BE2C (cell line): ENCODE data around the gene SFMBT2.

Source experiments
- DNase-seq: peaks from one replicate; pipeline ENCODE4 v3.0.0-alpha.2; 2020
- H3K27me3 ChIP-seq: fragments of 250-450 bp; sonication (Bioruptor Pico); 2 replicates; pipeline ENCODE4 v1.5.1; 2020; ENCODE audit warnings: mild to moderate bottlenecking
- H3K36me3 ChIP-seq: fragments of 250-450 bp; sonication (Bioruptor Pico); 2 replicates; pipeline ENCODE4 v1.5.1; 2020; ENCODE audit warnings: mild to moderate bottlenecking
- H3K4me1 ChIP-seq: fragments of 250-450 bp; sonication (Bioruptor Pico); 2 replicates; pipeline ENCODE4 v1.5.1; 2020
- H3K4me3 ChIP-seq: 2 replicates; pipeline ENCODE4 v1.5.1; 2011; ENCODE audit warnings: low read depth, low read length
- H3K9me3 ChIP-seq: fragments of 250-450 bp; sonication (Bioruptor Pico); 2 replicates; pipeline ENCODE4 v1.5.1; 2020
- CTCF ChIP-seq: IDR thresholded peaks from 2 replicates; pipeline ENCODE4 v1.5.1; 2012; ENCODE audit warnings: mild to moderate bottlenecking, low read depth, low read length

SFMBT2 gene

GRCh38 chr10:7438196-7438986 is 27.6 kb upstream of the SFMBT2 start:
- no peaks in the 10 kb centered on the region for H3K36me3 ChIP-seq
- H3K9me3 ChIP-seq: no peaks in the 10 kb centered on the region
- H3K4me1 ChIP-seq: no peaks in the 10 kb centered on the region
- no peak for DNase-seq
- no peak overlapping the region for H3K4me3 ChIP-seq
- peaks cover 37% of the 10 kb centered on the region for H3K27me3 ChIP-seq
- no peak for TF ChIP-seq CTCF

GRCh38 chr10:7436490-7437100 is 25.8 kb upstream of the SFMBT2 start:
- Histone ChIP-seq H3K4me1 (no peaks in the 10 kb centered on the region), H3K27me3 (peaks cover 22% of the 10 kb centered on the region), H3K36me3 (no peaks in the 10 kb centered on the region), H3K9me3 (no peaks in the 10 kb centered on the region), H3K4me3 (no peak overlapping the region)
- TF ChIP-seq CTCF: no peak
- no peak for DNase-seq

- Histone ChIP-seq H3K36me3 (no peaks in the 10 kb centered on the region), H3K27me3 (peaks cover 24% of the 10 kb centered on the region), H3K9me3 (no peaks in the 10 kb centered on the region), H3K4me1 (no peaks in the 10 kb centered on the region), H3K4me3 (no peak overlapping the region)
- no peak for TF ChIP-seq CTCF
- DNase-seq: no peak
Measured at GRCh38 chr10:7435674-7436073, 24.8 kb upstream of the SFMBT2 start.

GRCh38 chr10:7434378-7434777 is 23.5 kb upstream of the SFMBT2 start:
- DNase-seq: no peak
- no peak for TF ChIP-seq CTCF
- Histone ChIP-seq H3K36me3 (no peaks in the 10 kb centered on the region), H3K4me3 (no peak overlapping the region), H3K4me1 (no peaks in the 10 kb centered on the region), H3K27me3 (peaks cover 22% of the 10 kb centered on the region), H3K9me3 (no peaks in the 10 kb centered on the region)

GRCh38 chr10:7433861-7434260 is 23.0 kb upstream of the SFMBT2 start:
- Histone ChIP-seq H3K4me1 (no peaks in the 10 kb centered on the region), H3K9me3 (no peaks in the 10 kb centered on the region), H3K36me3 (no peaks in the 10 kb centered on the region), H3K27me3 (peaks cover 17% of the 10 kb centered on the region), H3K4me3 (peak overlapping the region; percentile 22; the same call in 1 of the 2 replicates)
- no peak for DNase-seq
- TF ChIP-seq CTCF: no peak
